Stomach (tissue), 9 donors: ENCODE results near the gene IRF7. TPM values are rescaled to one million over a fixed set of nuclear protein-coding genes. Genes with fewer than 3 reads are reported as not detected.

Experiments
- DNase-seq, 2 donors: peaks; one replicate each; pipeline versions ENCODE4 v3.0.0 to v3.0.0-alpha.2; 2013 to 2019
- H3K27ac ChIP-seq, 5 donors: fragments of 200-600 bp in 4 of 5; sonication (generic) in 4 of 5; one replicate each; pipeline ENCODE4 v1.5.1; 2013 to 2019; ENCODE audit warnings: mild to moderate bottlenecking in 1 of 5, moderate library complexity in 1 of 5
- H3K27me3 ChIP-seq, 3 donors: fragments of 200-600 bp; sonication (generic); one replicate each; pipeline ENCODE4 v1.5.1; 2017 to 2019; ENCODE audit warnings: mixed run types in 1 of 3
- H3K36me3 ChIP-seq, 4 donors: fragments of 200-600 bp; sonication (generic); 1 replicate in 3 of 4; 2 replicates in 1 of 4; pipeline ENCODE4 v1.5.1; 2016 to 2019
- H3K4me1 ChIP-seq, 4 donors: fragments of 200-600 bp; sonication (generic); one replicate each; pipeline ENCODE4 v1.5.1; 2016 to 2019
- H3K4me3 ChIP-seq, 4 donors: fragments of 200-600 bp; sonication (generic) in 3 of 4; one replicate each; pipeline ENCODE4 v1.5.1; 2016 to 2019; ENCODE audit warnings: mild to moderate bottlenecking in 1 of 4
- H3K9me3 ChIP-seq, 4 donors: fragments of 200-600 bp; sonication (generic); one replicate each; pipeline ENCODE4 v1.5.1; 2016 to 2019
- CTCF ChIP-seq, 7 experiments: fragments of 450-650 bp in 4 of 7; fragments of 200-600 bp in 3 of 7; sonication (generic) in 3 of 7; IDR thresholded peaks; one replicate each; pipeline ENCODE4 v1.5.1; 2016 to 2019; ENCODE audit warnings: antibody characterized with exemption in 7 of 7, control low read depth in 2 of 7, mild to moderate bottlenecking in 1 of 7
- EP300 ChIP-seq: sonication (generic); formaldehyde crosslinking; IDR thresholded peaks from one replicate; pipeline ENCODE4 v1.6.1; 2017; ENCODE audit warnings: antibody characterized with exemption
- POLR2A ChIP-seq, 4 donors: fragments of 450-650 bp; IDR thresholded peaks; one replicate each; pipeline ENCODE4 v1.6.1; 2016; ENCODE audit warnings: antibody characterized with exemption in 4 of 4, control low read depth in 2 of 4, mild to moderate bottlenecking in 1 of 4, moderate library complexity in 1 of 4
- POLR2AphosphoS5 ChIP-seq, 3 donors: sonication (generic); formaldehyde crosslinking; IDR thresholded peaks; one replicate each; pipeline ENCODE4 v1.6.1; 2016; ENCODE audit warnings: antibody characterized with exemption in 3 of 3
- WGBS, 5 donors: extraction: QIAGEN DNeasy Blood & Tissue Kit in 3 of 5; methylation state at CpG; one replicate each; pipeline versions ENCODE4 v1.1.5 to v1.1.7; 2013 to 2018; 5-methylcytosine and 5-hydroxymethylcytosine counted together
- intact Hi-C: fragments of 100-400 bp; cut with DNase I; formaldehyde crosslinking; loops from one replicate; pipeline ENCODE4 v1.15.1; 2023; ENCODE audit warnings: low total_unique reads
- polyA plus RNA-seq, 3 donors: library from polyadenylated mRNA; stranded (reverse); fragments of 200-250 nt; gene quantifications; one replicate each; pipeline ENCODE4 v1.2.3, GENCODE V29; 2013
- total RNA-seq, 5 donors: library from RNA; depleted of rRNA; stranded (reverse); fragments of >200 nt; gene quantifications; one replicate each; pipeline versions ENCODE4 v1.1.0 to v1.2.3, GENCODE V29; 2014 to 2016
- donor health status: healthy with polysubstance abuse.
- donor health status: Bipolar disorder and iron deficiency.
- donor health status: healthy.

IRF7 gene
- total and polyA plus RNA-seq, 8 donors = 5.7 to 49.1 (median 33.7) TPM

GRCh38 chr11:618856-619627, 3.3 kb upstream of the IRF7 start:
- 91 to 94% (median 92%) methylated on average over 18 to 24 of the region's 24 CpGs for WGBS, 5 donors
- Histone ChIP-seq H3K27ac (no peak overlapping the region), H3K4me1 (peaks cover 19 to 39% (median 25%) of the 10 kb centered on the region in 4 donors), H3K36me3 (peaks cover 4 to 36% (median 23%) of the 10 kb centered on the region in 4 donors), H3K27me3 (peaks cover 0 to 10% (median 0%) of the 10 kb centered on the region in 3 donors), H3K4me3 (no peak overlapping the region), H3K9me3 (no peaks in the 10 kb centered on the region)
- TF ChIP-seq POLR2A (IDR thresholded peaks at IDR 0.05) (no peak), EP300 (no peak), POLR2AphosphoS5 (IDR thresholded peaks at IDR 0.05) (no peak), CTCF (IDR thresholded peaks at IDR 0.05) (no peak)
- no peak for DNase-seq
- intact Hi-C loops = no loop called here

- Histone ChIP-seq H3K27me3 (peaks cover 0 to under 1% (median 0%) of the 10 kb centered on the region in 3 donors), H3K4me1 (peaks cover 26 to 44% (median 32%) of the 10 kb centered on the region in 4 donors), H3K9me3 (no peaks in the 10 kb centered on the region), H3K36me3 (peaks cover 7 to 37% (median 29%) of the 10 kb centered on the region in 4 donors), H3K4me3 (no peak overlapping the region), H3K27ac (no peak overlapping the region)
- WGBS, 5 donors = 90 to 95% (median 93%) methylated on average over 15 to 25 of the region's 25 CpGs
- DNase-seq = peak in 1 of 2 donors; percentile 13
- TF ChIP-seq POLR2A (IDR thresholded peaks at IDR 0.05) (no peak), EP300 (no peak), CTCF (IDR thresholded peaks at IDR 0.05) (no peak), POLR2AphosphoS5 (IDR thresholded peaks at IDR 0.05) (no peak)
- intact Hi-C loops = no loop called here
Observed at GRCh38 chr11:617912-618682, 2.3 kb upstream of the IRF7 start.

GRCh38 chr11:617199-617911, 1.6 kb upstream of the IRF7 start:
- Histone ChIP-seq H3K4me3 (no peak overlapping the region), H3K36me3 (peaks cover 14 to 39% (median 34%) of the 10 kb centered on the region in 4 donors), H3K27ac (no peak overlapping the region), H3K27me3 (no peaks in the 10 kb centered on the region), H3K4me1 (peaks cover 34 to 51% (median 40%) of the 10 kb centered on the region in 4 donors), H3K9me3 (no peaks in the 10 kb centered on the region)
- intact Hi-C loops = no loop called here
- TF ChIP-seq POLR2AphosphoS5 (IDR thresholded peaks at IDR 0.05) = no peak
- no peak for TF ChIP-seq CTCF (IDR thresholded peaks at IDR 0.05)
- WGBS, 5 donors = 92 to 95% (median 94%) methylated on average over 34 to 57 of the region's 57 CpGs
- peak in 1 of 2 donors; percentile 34 for DNase-seq
